Measurements from ENCODE around the gene INO80E. TPM values are rescaled to one million over a fixed set of nuclear protein-coding genes. Genes with fewer than 3 reads are reported as not detected.

Gene INO80E
- total RNA-seq, 1 experiment from 2014 or later = 89.8 TPM

GRCh38 chr16:30030011-30030685, 34.1 kb downstream of the INO80E start:
- H3K27me3 ChIP-seq (ENCODE audit: insufficient read depth, low read length) = no peaks in the 10 kb centered on the region
- CTCF ChIA-PET = interaction anchor here (2.3 kb wide), 1 partner anchor 222 kb away, joined by 8 read pairs; no protein-coding TSS in a partner anchor

More at GRCh38 chr16:30030011-30030685, 34.1 kb downstream of the INO80E start:
- H4K20me1 ChIP-seq (ENCODE audit: insufficient read depth) = no peaks in the 10 kb centered on the region
- no TSS peak for BruUV-seq (replicated peaks)
- ChIA-PET POLR2A (no interaction called here), RAD21 (ENCODE audit: low non-redundant PET in 1 of 2, low total read pairs in 2 of 2, uncharacterized antibody in 2 of 2, unreplicated experiment in 2 of 2) (no interaction called here)
- H3K4me3 ChIP-seq (replicated peaks in 1 of 2; ENCODE audit: low read depth in 1 of 2, low read length in 2 of 2) = no peak overlapping the region
- no peak overlapping the region for H2AFZ ChIP-seq (ENCODE audit: low read depth, low read length, poor library complexity, severe bottlenecking)
- no peaks in the 10 kb centered on the region for H3K79me2 ChIP-seq (ENCODE audit: insufficient read depth, low read length)
- ATAC-seq (no peak), DNase-seq (ENCODE audit: low read depth, low spot score) (no peak)
- H3K9me3 ChIP-seq (ENCODE audit: control insufficient read depth in 1 of 2, insufficient read depth in 1 of 2, low read depth in 1 of 2, low read length in 2 of 2) = no peaks in the 10 kb centered on the region
- H3K4me2 ChIP-seq (ENCODE audit: low read length) = no peak overlapping the region
- peaks cover 0 to 5% of the 10 kb centered on the region in 2 experiments; a peak in 2 of 4 replicates for H3K4me1 ChIP-seq (ENCODE audit: control insufficient read depth in 1 of 2, insufficient read depth in 2 of 2, low read length in 2 of 2)
- H3K27ac ChIP-seq (ENCODE audit: low read depth, low read length) = no peak overlapping the region
- intact Hi-C loops (cut with micrococcal nuclease) = no loop called here
- H3K9me2 ChIP-seq (ENCODE audit: insufficient read depth) = no peaks in the 10 kb centered on the region
- H3K36me3 ChIP-seq (ENCODE audit: control insufficient read depth in 1 of 2, insufficient read depth in 2 of 2, low read length in 2 of 2) = no peaks in the 10 kb centered on the region
- TF ChIP-seq RAD21 (IDR thresholded peaks at IDR 0.05; ENCODE audit: low read depth) (no peak), ZNF274 (IDR thresholded peaks at IDR 0.05; ENCODE audit: low read depth, low read length) (no peak), TCF7L2 (IDR thresholded peaks at IDR 0.05; ENCODE audit: borderline replicate concordance, extremely low read depth, insufficient read depth, insufficient read length) (no peak), ATF3 (IDR thresholded peaks at IDR 0.05) (no peak), YY1 (IDR thresholded peaks at IDR 0.05; ENCODE audit: extremely low read depth, insufficient replicate concordance, low read depth, low read length) (no peak), EZH2 (IDR thresholded peaks at IDR 0.05) (no peak), SIN3A (IDR thresholded peaks at IDR 0.05; ENCODE audit: low read depth) (no peak), CTCF (IDR thresholded peaks at IDR 0.05 in 2 of 3, conservative IDR thresholded peaks at IDR 0.05 in 1 of 3; ENCODE audit: borderline replicate concordance in 1 of 3, insufficient read depth in 1 of 3, low read depth in 2 of 3, low read length in 2 of 3) (no peak), REST (IDR thresholded peaks at IDR 0.05; ENCODE audit: low read depth) (no peak), SRF (IDR thresholded peaks at IDR 0.05; ENCODE audit: low read depth) (no peak), MAX (IDR thresholded peaks at IDR 0.05) (no peak), EGR1 (IDR thresholded peaks at IDR 0.05; ENCODE audit: low read depth) (no peak), ZFX (IDR thresholded peaks at IDR 0.05) (no peak)
- no peak overlapping the region for H3K9ac ChIP-seq (ENCODE audit: low read length)

Measured in HCT116 (cell line).